ENCODE results near the gene OR9Q1. TPM values are rescaled to one million over a fixed set of nuclear protein-coding genes. Genes with fewer than 3 reads are reported as not detected.

Gene OR9Q1
- total RNA-seq, 4 donors from 2014 or later = not detected

DNA sequence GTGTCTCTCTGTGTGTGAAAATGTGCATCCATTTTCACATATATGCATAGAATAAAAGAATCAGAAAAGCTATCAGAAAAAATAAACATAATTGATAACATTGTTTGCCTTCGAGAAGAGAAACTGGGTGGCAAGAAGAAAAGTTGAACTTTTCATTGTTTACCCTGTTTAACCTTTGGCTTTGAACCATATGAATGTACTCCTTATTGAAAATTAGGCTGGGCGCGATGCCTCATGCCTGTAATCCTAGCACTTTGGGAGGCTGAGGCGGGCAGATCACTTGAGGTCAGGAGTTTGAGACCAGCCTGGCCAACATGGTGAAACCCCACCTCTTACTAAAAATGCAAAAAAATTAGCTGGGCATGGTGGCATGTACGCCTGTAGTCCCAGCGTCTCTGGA is 11.9 kb upstream of the OR9Q1 start:
- 70% methylated on average over 6 of the region's 6 CpGs for WGBS

DNA sequence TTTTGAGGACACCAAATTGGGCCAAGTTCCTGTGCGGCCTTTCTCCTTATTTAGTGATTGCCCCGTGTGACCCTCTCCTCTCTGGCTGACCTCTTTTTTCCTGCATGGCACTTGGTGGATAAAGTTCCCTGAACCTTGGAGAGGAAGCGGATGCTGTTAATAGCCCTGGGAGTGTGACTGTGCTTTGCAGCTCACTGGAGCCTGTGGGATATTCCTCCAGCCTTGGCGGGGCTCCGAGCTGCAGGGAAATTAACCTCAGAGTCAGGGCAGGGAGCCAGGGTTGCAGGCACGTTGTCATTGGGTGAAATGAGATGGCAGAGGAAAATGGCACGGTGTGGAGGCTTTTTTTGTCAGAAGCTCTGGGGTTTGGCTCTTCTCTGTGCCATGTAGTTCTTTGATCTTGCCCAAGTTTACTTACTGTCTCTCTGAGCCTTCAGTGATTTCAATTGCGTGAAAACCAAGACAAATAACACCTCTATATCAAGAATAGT is 965 bp downstream of the OR9Q1 start:
- peaks cover 9 to 30% (median 17%) of the 10 kb centered on the region in 4 donors for H3K4me1 ChIP-seq
- H3K36me3 ChIP-seq = no peaks in the 10 kb centered on the region
- H3K27ac ChIP-seq (replicated peaks in 1 of 4) = peak overlapping the region in 3 of 4 donors; percentile 30 to 53 (median 51)
- no peak overlapping the region for H3K4me3 ChIP-seq
- TF ChIP-seq EP300 (IDR thresholded peaks at IDR 0.05) (no peak), POLR2A (IDR thresholded peaks at IDR 0.05; ENCODE audit: low read depth) (no peak), POLR2AphosphoS5 (IDR thresholded peaks at IDR 0.05) (peak; percentile 52 to 63)
- TF ChIP-seq, protein P1, sequence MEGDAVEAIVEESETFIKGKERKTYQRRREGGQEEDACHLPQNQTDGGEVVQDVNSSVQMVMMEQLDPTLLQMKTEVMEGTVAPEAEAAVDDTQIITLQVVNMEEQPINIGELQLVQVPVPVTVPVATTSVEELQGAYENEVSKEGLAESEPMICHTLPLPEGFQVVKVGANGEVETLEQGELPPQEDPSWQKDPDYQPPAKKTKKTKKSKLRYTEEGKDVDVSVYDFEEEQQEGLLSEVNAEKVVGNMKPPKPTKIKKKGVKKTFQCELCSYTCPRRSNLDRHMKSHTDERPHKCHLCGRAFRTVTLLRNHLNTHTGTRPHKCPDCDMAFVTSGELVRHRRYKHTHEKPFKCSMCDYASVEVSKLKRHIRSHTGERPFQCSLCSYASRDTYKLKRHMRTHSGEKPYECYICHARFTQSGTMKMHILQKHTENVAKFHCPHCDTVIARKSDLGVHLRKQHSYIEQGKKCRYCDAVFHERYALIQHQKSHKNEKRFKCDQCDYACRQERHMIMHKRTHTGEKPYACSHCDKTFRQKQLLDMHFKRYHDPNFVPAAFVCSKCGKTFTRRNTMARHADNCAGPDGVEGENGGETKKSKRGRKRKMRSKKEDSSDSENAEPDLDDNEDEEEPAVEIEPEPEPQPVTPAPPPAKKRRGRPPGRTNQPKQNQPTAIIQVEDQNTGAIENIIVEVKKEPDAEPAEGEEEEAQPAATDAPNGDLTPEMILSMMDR (IDR thresholded peaks at IDR 0.05) = no peak
- WGBS = 25% methylated on average over 8 of the region's 8 CpGs
- no peak for DNase-seq (ENCODE audit: extremely low spot score)
- H3K9me3 ChIP-seq = no peaks in the 10 kb centered on the region
- intact Hi-C loops (cut with DNase I) = no loop called here
- H3K27me3 ChIP-seq = no peaks in the 10 kb centered on the region

More for the DNA sequence above, 11.9 kb upstream of the OR9Q1 start:
- no peaks in the 10 kb centered on the region for H3K9me3 ChIP-seq
- DNase-seq (ENCODE audit: extremely low spot score) = no peak
- no peak overlapping the region for H3K4me3 ChIP-seq
- TF ChIP-seq EP300 (IDR thresholded peaks at IDR 0.05) (no peak), POLR2AphosphoS5 (IDR thresholded peaks at IDR 0.05) (no peak), POLR2A (IDR thresholded peaks at IDR 0.05; ENCODE audit: low read depth) (no peak)
- TF ChIP-seq, protein P1 (IDR thresholded peaks at IDR 0.05) = no peak
- no peaks in the 10 kb centered on the region for H3K4me1 ChIP-seq
- H3K36me3 ChIP-seq = no peaks in the 10 kb centered on the region
- intact Hi-C loops (cut with DNase I) = no loop called here
- H3K27ac ChIP-seq (replicated peaks in 1 of 4) = no peak overlapping the region
- H3K27me3 ChIP-seq = no peaks in the 10 kb centered on the region

DNA sequence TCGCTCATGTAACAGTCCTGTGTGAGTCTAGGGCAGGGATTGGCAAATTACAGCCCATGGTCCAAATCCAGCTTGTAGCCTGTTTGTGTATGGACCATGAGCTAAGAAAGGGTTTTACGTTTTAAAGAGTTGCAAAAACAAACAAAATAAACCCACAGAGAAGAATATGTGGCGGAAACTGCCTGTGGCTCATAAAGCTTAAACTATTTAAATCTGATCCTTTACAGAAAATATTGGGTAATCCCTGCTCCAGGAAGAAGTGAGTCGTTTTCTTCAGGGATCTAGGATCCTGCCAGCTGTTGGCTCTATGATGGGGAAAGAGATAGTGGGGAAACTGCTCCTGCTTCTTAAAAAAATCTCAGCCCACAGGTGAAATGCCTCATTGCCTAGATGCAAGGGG is 3.7 kb downstream of the OR9Q1 start:
- intact Hi-C loops (cut with DNase I) = no loop called here
- H3K27ac ChIP-seq (replicated peaks in 1 of 4) = no peak overlapping the region
- 79% methylated on average over 4 of the region's 4 CpGs for WGBS
- peaks cover 9 to 32% (median 17%) of the 10 kb centered on the region in 4 donors for H3K4me1 ChIP-seq
- DNase-seq (ENCODE audit: extremely low spot score) = no peak
- TF ChIP-seq EP300 (IDR thresholded peaks at IDR 0.05) (no peak), POLR2AphosphoS5 (IDR thresholded peaks at IDR 0.05) (no peak), POLR2A (IDR thresholded peaks at IDR 0.05; ENCODE audit: low read depth) (no peak)
- TF ChIP-seq, protein P1 (IDR thresholded peaks at IDR 0.05) = no peak
- no peaks in the 10 kb centered on the region for H3K9me3 ChIP-seq
- H3K4me3 ChIP-seq = no peak overlapping the region
- H3K36me3 ChIP-seq = no peaks in the 10 kb centered on the region
- no peaks in the 10 kb centered on the region for H3K27me3 ChIP-seq

DNA sequence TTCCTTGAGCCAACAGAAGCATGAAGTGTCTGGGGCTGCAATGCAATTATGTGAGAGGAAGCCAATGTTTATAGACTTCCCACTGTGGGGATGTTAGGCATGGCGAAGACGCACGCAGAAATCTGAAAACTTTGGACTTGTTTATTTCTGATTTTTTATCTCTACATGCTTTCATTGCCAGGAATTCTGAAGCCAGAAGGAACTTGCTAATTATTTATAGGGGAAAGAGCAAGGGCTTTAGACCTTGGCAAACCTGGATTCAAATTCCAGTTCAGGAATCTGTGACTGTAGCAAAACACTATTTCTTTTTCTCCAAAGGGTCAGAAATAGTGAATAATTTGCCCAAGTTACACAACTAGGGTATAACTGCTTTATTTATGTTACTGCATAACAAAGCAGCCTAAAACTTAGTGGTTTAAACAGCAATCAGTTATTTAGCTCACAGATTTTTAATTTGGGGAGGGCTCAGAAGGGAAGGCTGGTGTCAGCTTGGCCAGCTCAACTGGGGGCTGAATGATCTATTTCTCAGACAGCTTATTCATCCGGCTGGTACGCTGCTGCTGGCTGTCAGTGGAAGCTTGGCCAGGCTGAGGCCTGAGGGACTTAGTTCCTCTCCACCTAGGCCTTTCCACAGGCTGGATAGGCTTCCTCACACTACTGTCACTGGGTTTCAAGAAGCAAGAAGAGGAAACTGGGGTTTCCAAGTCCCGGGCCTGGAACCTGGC is 5.2 kb downstream of the OR9Q1 start:
- intact Hi-C loops (cut with DNase I) = no loop called here
- Histone ChIP-seq H3K27me3 (no peaks in the 10 kb centered on the region), H3K4me3 (no peak overlapping the region), H3K4me1 (peaks cover 9 to 28% (median 17%) of the 10 kb centered on the region in 4 donors), H3K36me3 (no peaks in the 10 kb centered on the region), H3K9me3 (no peaks in the 10 kb centered on the region), H3K27ac (replicated peaks in 1 of 4) (peak overlapping the region in 3 of 4 donors; percentile 12 to 59 (median 51))
- no peak for DNase-seq (ENCODE audit: extremely low spot score)
- TF ChIP-seq EP300 (IDR thresholded peaks at IDR 0.05) (no peak), POLR2A (IDR thresholded peaks at IDR 0.05; ENCODE audit: low read depth) (no peak), POLR2AphosphoS5 (IDR thresholded peaks at IDR 0.05) (no peak)
- TF ChIP-seq, protein P1 (IDR thresholded peaks at IDR 0.05) = no peak
- WGBS = 46% methylated on average over 6 of the region's 6 CpGs
